ENCODE results near the gene CCDC178. TPM values are rescaled to one million over a fixed set of nuclear protein-coding genes. Genes with fewer than 3 reads are reported as not detected.
"Not testable (repeated sequence)": the region's sequence is repeated elsewhere in the genome, so short reads cannot be mapped to it uniquely, and the experiment has no call there.

Gene CCDC178
- total RNA-seq, 4 donors from 2014 or later, result not detected

GRCh38 chr18:33184175-33184574, 256.3 kb downstream of the CCDC178 start:
- Histone ChIP-seq H3K9me3 (no peaks in the 10 kb centered on the region), H3K27me3 (no peaks in the 10 kb centered on the region), H3K27ac (no peak overlapping the region), H3K36me3 (no peaks in the 10 kb centered on the region), H3K4me3 (no peak overlapping the region), H3K4me1 (no peaks in the 10 kb centered on the region)
- DNase-seq, result no peak
- TF ChIP-seq POLR2A (IDR thresholded peaks at IDR 0.05), result no peak
- no peak for TF ChIP-seq CTCF (IDR thresholded peaks at IDR 0.05)

- TF ChIP-seq POLR2A (IDR thresholded peaks at IDR 0.05) (no peak), CTCF (IDR thresholded peaks at IDR 0.05) (no peak)
- Histone ChIP-seq H3K9me3 (no peaks in the 10 kb centered on the region), H3K27ac (no peak overlapping the region), H3K27me3 (no peaks in the 10 kb centered on the region), H3K4me3 (no peak overlapping the region), H3K36me3 (no peaks in the 10 kb centered on the region), H3K4me1 (no peaks in the 10 kb centered on the region)
- no peak for DNase-seq
Measured at GRCh38 chr18:33183136-33183535, 257.4 kb downstream of the CCDC178 start.

GRCh38 chr18:33181016-33181415, 259.5 kb downstream of the CCDC178 start:
- H3K9me3 ChIP-seq, result no peaks in the 10 kb centered on the region
- no peaks in the 10 kb centered on the region for H3K27me3 ChIP-seq

GRCh38 chr18:33169218-33169617, 271.3 kb downstream of the CCDC178 start:
- Histone ChIP-seq H3K27ac (no peak overlapping the region), H3K36me3 (no peaks in the 10 kb centered on the region), H3K4me3 (no peak overlapping the region), H3K9me3 (no peaks in the 10 kb centered on the region), H3K4me1 (no peaks in the 10 kb centered on the region), H3K27me3 (no peaks in the 10 kb centered on the region)
- no peak for DNase-seq
- TF ChIP-seq CTCF (IDR thresholded peaks at IDR 0.05), result no peak
- TF ChIP-seq POLR2A (IDR thresholded peaks at IDR 0.05), result no peak

More at GRCh38 chr18:33181016-33181415, 259.5 kb downstream of the CCDC178 start:
- TF ChIP-seq CTCF (IDR thresholded peaks at IDR 0.05), result no peak
- TF ChIP-seq POLR2A (IDR thresholded peaks at IDR 0.05), result no peak
- H3K4me3 ChIP-seq, result no peak overlapping the region
- H3K36me3 ChIP-seq, result no peaks in the 10 kb centered on the region
- no peak for DNase-seq
- H3K27ac ChIP-seq, result no peak overlapping the region
- no peaks in the 10 kb centered on the region for H3K4me1 ChIP-seq

GRCh38 chr18:33164121-33164520, 276.4 kb downstream of the CCDC178 start:
- not testable (repeated sequence) for H3K9me3 ChIP-seq, H3K27me3 ChIP-seq, H3K27ac ChIP-seq, H3K4me3 ChIP-seq, H3K36me3 ChIP-seq, DNase-seq, H3K4me1 ChIP-seq

GRCh38 chr18:33161131-33161530, 279.4 kb downstream of the CCDC178 start:
- no peak overlapping the region for H3K27ac ChIP-seq
- no peaks in the 10 kb centered on the region for H3K9me3 ChIP-seq
- H3K4me1 ChIP-seq, result no peaks in the 10 kb centered on the region
- no peak for DNase-seq
- H3K27me3 ChIP-seq, result no peaks in the 10 kb centered on the region
- no peak for TF ChIP-seq POLR2A (IDR thresholded peaks at IDR 0.05)
- no peak for TF ChIP-seq CTCF (IDR thresholded peaks at IDR 0.05)
- no peak overlapping the region for H3K4me3 ChIP-seq
- H3K36me3 ChIP-seq, result no peaks in the 10 kb centered on the region
